CD4-positive, CD25-positive, alpha-beta regulatory T cell (primary cell): ENCODE measurements around the gene EIF4G3. TPM values are rescaled to one million over a fixed set of nuclear protein-coding genes. Genes with fewer than 3 reads are reported as not detected.

Experiments
- ATAC-seq, 2 donors: fragments of 150-1000 bp; cut with Tn5 transposase; one replicate each; pipeline ENCODE4 v1.10.0; 2021; ENCODE audit warnings: low read depth in 2 of 2, moderate number of reproducible peaks in 2 of 2, moderate library complexity in 1 of 2
- DNase-seq, 3 donors: peaks; one replicate each; pipeline versions ENCODE4 v3.0.0 to v3.0.0-alpha.2; 2012 to 2022; ENCODE audit warnings: mixed read lengths in 1 of 3
- H3K27ac ChIP-seq: one replicate; pipeline ENCODE4 v1.7.0; 2013; ENCODE audit warnings: mild to moderate bottlenecking, low read length; ENCODE audit not compliant: insufficient read depth, poor library complexity, severe bottlenecking
- H3K27me3 ChIP-seq: one replicate; pipeline ENCODE4 v1.7.0; 2013; ENCODE audit warnings: low read length; ENCODE audit not compliant: control insufficient read depth, insufficient read depth
- H3K36me3 ChIP-seq: one replicate; pipeline ENCODE4 v1.7.0; 2013; ENCODE audit warnings: mild to moderate bottlenecking, low read length, moderate library complexity; ENCODE audit not compliant: control insufficient read depth, insufficient read depth
- H3K4me1 ChIP-seq: 2 replicates; pipeline ENCODE4 v1.7.0; 2013; ENCODE audit warnings: mild to moderate bottlenecking, low read length; ENCODE audit not compliant: insufficient read depth, control insufficient read depth, poor library complexity, severe bottlenecking
- H3K4me3 ChIP-seq: one replicate; pipeline ENCODE4 v1.7.0; 2013; ENCODE audit warnings: low read depth, mild to moderate bottlenecking, low read length, moderate library complexity
- H3K9me3 ChIP-seq, 2 experiments: 1 replicate in 1 of 2; 2 replicates in 1 of 2; pipeline ENCODE4 v1.7.0; 2013; ENCODE audit warnings: low read length in 2 of 2, mild to moderate bottlenecking in 1 of 2, moderate library complexity in 1 of 2; ENCODE audit not compliant: control insufficient read depth in 2 of 2
- H3K27ac Mint-ChIP-seq, 3 donors: one replicate each; pipeline ENCODE4 v1.8.0; 2020 to 2022; ENCODE audit warnings: mild to moderate bottlenecking in 3 of 3, mixed read lengths in 3 of 3, moderate library complexity in 2 of 3
- H3K27me3 Mint-ChIP-seq: one replicate; pipeline ENCODE4 v1.8.0; 2022; ENCODE audit warnings: mild to moderate bottlenecking, mixed read lengths
- H3K36me3 Mint-ChIP-seq: one replicate; pipeline ENCODE4 v1.8.0; 2020; ENCODE audit warnings: mixed read lengths
- H3K4me1 Mint-ChIP-seq, 4 donors: one replicate each; pipeline ENCODE4 v1.8.0; 2020 to 2022; ENCODE audit warnings: mixed read lengths in 4 of 4, mild to moderate bottlenecking in 1 of 4
- H3K4me3 Mint-ChIP-seq, 4 donors: one replicate each; pipeline ENCODE4 v1.8.0; 2020 to 2022; ENCODE audit warnings: mild to moderate bottlenecking in 4 of 4, mixed read lengths in 4 of 4, moderate library complexity in 3 of 4
- H3K9me3 Mint-ChIP-seq, 7 donors: one replicate each; pipeline ENCODE4 v1.8.0; 2020 to 2022; ENCODE audit warnings: mixed read lengths in 7 of 7, mild to moderate bottlenecking in 3 of 7, moderate library complexity in 2 of 7
- polyA plus RNA-seq, 4 donors: library from polyadenylated mRNA; unstranded; fragments of 300-500 nt; fragmentation: Illumina TruSeq; gene quantifications; one replicate each; pipeline ENCODE4 v1.2.3, GENCODE V29; 2021
- total RNA-seq: library from RNA; stranded (reverse); gene quantifications from one replicate; pipeline ENCODE4 v1.2.3, GENCODE V29; 2022

The EIF4G3 gene
- total and polyA plus RNA-seq, 5 donors from 2014 or later = 2.5 to 34.4 (median 5.5) TPM

DNA sequence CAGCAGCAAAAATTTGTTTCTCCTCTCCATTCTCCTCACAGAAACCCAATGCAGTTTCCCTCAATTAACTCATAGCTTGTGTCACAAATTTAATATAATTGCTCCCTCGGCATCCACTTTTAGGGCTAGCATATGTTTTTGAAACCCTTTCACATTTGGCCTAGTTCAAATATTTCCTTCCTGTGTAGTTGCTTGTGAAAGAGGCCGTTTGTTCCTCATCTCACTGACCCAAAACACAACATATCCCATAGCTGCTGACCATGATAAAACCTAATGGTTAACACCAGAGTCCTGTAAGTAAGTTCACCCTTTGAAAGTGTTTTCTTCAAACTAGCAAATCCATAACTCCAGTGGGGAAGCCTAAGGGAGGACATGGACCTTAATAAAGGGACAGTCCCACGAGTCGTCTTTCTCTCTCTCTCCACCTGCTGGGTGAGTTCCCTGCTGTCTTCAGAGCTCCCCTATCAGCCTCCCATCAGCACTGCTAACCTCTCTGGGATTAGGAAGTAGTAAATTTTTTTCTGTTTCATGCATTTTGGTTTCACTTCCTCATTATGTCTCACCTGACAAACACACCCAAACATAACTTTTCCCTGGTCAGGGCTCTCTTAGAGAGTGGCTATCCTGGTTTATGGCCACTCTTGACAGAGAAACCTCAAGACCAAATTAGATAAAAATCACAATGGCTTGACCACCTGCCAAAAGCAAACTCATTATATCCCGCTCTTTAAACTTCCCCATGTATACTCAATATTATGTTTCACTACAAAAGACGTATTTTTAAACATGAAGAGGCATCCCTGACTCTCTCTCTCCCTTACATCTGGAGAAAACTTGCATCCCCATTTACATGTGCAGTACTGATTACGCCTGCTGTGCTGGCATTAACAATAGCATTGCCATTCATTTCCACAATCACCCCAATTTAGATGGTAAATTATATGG is 211.9 kb downstream of the EIF4G3 start:
- DNase-seq = no peak
- Histone ChIP-seq H3K27me3 (no peaks in the 10 kb centered on the region), H3K4me3 (no peak overlapping the region), H3K4me1 (no peaks in the 10 kb centered on the region), H3K36me3 (peaks cover 10% of the 10 kb centered on the region), H3K9me3 (no peaks in the 10 kb centered on the region), H3K27ac (no peak overlapping the region)
- peaks cover 2 to 11% (median 9%) of the 10 kb centered on the region in 4 donors for H3K4me1 Mint-ChIP-seq
- peaks cover 0 to under 1% (median 0%) of the 10 kb centered on the region in 7 donors for H3K9me3 Mint-ChIP-seq
- H3K36me3 Mint-ChIP-seq = peaks cover 18% of the 10 kb centered on the region
- H3K27ac Mint-ChIP-seq = peak overlapping the region in 1 of 3 donors; percentile 8
- no peak for ATAC-seq
- H3K4me3 Mint-ChIP-seq = no peak overlapping the region
- H3K27me3 Mint-ChIP-seq = no peaks in the 10 kb centered on the region

- no peaks in the 10 kb centered on the region for H3K9me3 ChIP-seq
- Mint-ChIP-seq H3K36me3 (peaks cover 12% of the 10 kb centered on the region), H3K27me3 (no peaks in the 10 kb centered on the region), H3K9me3 (peaks cover 0 to 3% (median 0%) of the 10 kb centered on the region in 7 donors), H3K4me3 (no peak overlapping the region), H3K27ac (no peak overlapping the region), H3K4me1 (peaks cover 2 to 13% (median 10%) of the 10 kb centered on the region in 4 donors)
- H3K4me3 ChIP-seq = no peak overlapping the region
- DNase-seq (no peak), ATAC-seq (no peak)
- peaks cover 2% of the 10 kb centered on the region for H3K36me3 ChIP-seq
- no peak overlapping the region for H3K27ac ChIP-seq
- no peaks in the 10 kb centered on the region for H3K27me3 ChIP-seq
- H3K4me1 ChIP-seq = no peaks in the 10 kb centered on the region
These were observed 214.0 kb downstream of the EIF4G3 start for GRCh38 chr1:20962576-20963258.

DNA sequence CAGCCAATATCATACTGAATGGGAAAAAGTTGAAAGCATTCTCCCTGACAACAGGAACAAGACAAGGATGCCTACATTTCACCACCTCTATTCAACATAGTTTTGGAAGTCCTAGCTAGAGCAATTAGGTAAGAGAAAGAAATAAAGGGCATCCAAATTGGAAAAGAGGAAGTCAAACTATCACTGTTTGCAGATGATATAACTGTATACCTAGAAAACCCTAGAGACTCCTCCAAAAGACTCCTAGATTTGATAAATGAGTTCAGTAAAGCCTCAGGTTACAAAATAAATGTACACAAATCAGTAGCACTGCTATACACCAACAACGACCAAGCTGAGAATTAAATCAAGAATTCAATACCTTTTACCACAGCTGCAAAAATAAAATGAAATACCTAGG is 218.3 kb downstream of the EIF4G3 start:
- H3K9me3 Mint-ChIP-seq = peaks cover 0 to 3% (median 0%) of the 10 kb centered on the region in 7 donors

DNA sequence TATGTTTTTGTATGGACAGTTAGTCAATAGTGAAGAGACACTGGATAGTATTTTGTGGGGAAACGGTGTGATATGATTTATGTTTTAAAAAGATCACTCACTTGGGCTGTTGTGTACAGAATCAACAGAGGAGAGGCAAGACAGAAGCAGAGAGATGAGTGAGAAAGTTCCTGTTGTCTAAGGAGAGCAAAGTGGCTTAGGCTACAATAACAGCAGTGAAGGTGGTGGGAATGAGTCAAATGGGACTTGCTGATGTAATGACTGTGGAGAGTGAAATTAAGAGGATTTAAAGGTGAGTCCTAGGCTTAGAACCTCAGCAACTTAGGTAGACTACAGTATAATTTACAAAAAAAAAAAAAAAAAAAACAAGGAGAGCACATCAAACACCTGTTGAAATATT is 220.4 kb downstream of the EIF4G3 start:
- H3K27me3 ChIP-seq = no peaks in the 10 kb centered on the region
- peaks cover 2% of the 10 kb centered on the region for H3K36me3 ChIP-seq
- H3K4me1 ChIP-seq = no peaks in the 10 kb centered on the region
- no peaks in the 10 kb centered on the region for H3K9me3 ChIP-seq
- peaks cover 0 to 6% (median 2%) of the 10 kb centered on the region in 4 donors for H3K4me1 Mint-ChIP-seq
- no peak overlapping the region for H3K27ac Mint-ChIP-seq
- H3K27ac ChIP-seq = no peak overlapping the region
- ATAC-seq (no peak), DNase-seq (no peak)
- no peak overlapping the region for H3K4me3 Mint-ChIP-seq
- H3K9me3 Mint-ChIP-seq = peaks cover 0 to 3% (median 0%) of the 10 kb centered on the region in 7 donors
- no peak overlapping the region for H3K4me3 ChIP-seq
- no peaks in the 10 kb centered on the region for H3K27me3 Mint-ChIP-seq
- peaks cover 14% of the 10 kb centered on the region for H3K36me3 Mint-ChIP-seq

More for the DNA sequence above, 218.3 kb downstream of the EIF4G3 start:
- peaks cover 2% of the 10 kb centered on the region for H3K36me3 ChIP-seq
- Mint-ChIP-seq H3K4me3 (no peak overlapping the region), H3K4me1 (peaks cover 0 to 6% (median 2%) of the 10 kb centered on the region in 4 donors), H3K36me3 (peaks cover 14% of the 10 kb centered on the region), H3K27me3 (no peaks in the 10 kb centered on the region), H3K27ac (no peak overlapping the region)
- H3K9me3 ChIP-seq = no peaks in the 10 kb centered on the region
- no peak overlapping the region for H3K27ac ChIP-seq
- no peak overlapping the region for H3K4me3 ChIP-seq
- no peaks in the 10 kb centered on the region for H3K4me1 ChIP-seq
- H3K27me3 ChIP-seq = no peaks in the 10 kb centered on the region
- ATAC-seq (no peak), DNase-seq (no peak)

- no peak overlapping the region for H3K4me3 ChIP-seq
- Mint-ChIP-seq H3K9me3 (no peaks in the 10 kb centered on the region), H3K4me1 (no peaks in the 10 kb centered on the region), H3K27me3 (no peaks in the 10 kb centered on the region), H3K27ac (no peak overlapping the region), H3K36me3 (peaks cover 42% of the 10 kb centered on the region), H3K4me3 (no peak overlapping the region)
- no peaks in the 10 kb centered on the region for H3K36me3 ChIP-seq
- ATAC-seq (no peak), DNase-seq (no peak)
- no peaks in the 10 kb centered on the region for H3K4me1 ChIP-seq
- H3K27ac ChIP-seq = no peak overlapping the region
- H3K27me3 ChIP-seq = no peaks in the 10 kb centered on the region
- H3K9me3 ChIP-seq = no peaks in the 10 kb centered on the region
These were observed 226.0 kb downstream of the EIF4G3 start for GRCh38 chr1:20950679-20951078.

DNA sequence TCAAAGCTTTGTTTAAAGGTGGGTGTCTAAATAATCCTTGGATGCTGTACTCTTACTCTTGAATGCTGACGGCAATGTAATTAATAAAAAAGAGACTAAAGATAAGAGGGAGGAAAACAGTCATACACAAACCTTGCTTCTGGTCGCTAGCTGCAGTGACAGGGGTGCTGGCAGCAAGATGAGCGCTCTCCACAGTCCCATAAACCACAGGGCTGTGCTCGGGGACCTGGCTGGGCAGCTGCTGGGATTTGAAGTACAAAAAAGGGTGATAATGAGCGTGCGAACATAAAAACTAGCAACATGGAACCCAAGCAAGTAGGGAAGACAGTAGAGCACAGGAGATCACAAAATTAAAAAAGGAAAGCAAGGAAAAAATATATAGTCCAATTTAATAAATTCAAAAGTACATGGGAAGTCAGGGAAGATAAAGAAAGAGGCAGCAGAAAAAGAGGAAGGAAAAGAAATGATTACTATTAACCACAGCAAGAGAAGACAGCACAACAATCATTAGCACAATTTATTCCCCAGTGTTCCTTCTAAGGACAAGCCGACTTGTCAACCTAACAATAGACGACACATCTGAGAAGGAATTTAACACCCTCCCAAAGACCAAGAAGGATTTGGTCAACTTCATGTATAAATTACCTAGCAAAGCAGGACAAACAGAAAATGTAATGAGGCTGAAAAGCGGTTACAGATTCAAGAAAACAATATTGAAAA is 226.7 kb downstream of the EIF4G3 start:
- no peak overlapping the region for H3K27ac ChIP-seq
- H3K4me3 Mint-ChIP-seq = no peak overlapping the region
- no peak overlapping the region for H3K4me3 ChIP-seq
- no peaks in the 10 kb centered on the region for H3K27me3 ChIP-seq
- DNase-seq (no peak), ATAC-seq (no peak)
- no peaks in the 10 kb centered on the region for H3K27me3 Mint-ChIP-seq
- H3K36me3 Mint-ChIP-seq = peaks cover 39% of the 10 kb centered on the region
- H3K9me3 Mint-ChIP-seq = no peaks in the 10 kb centered on the region
- H3K4me1 Mint-ChIP-seq = no peaks in the 10 kb centered on the region
- no peaks in the 10 kb centered on the region for H3K4me1 ChIP-seq
- no peak overlapping the region for H3K27ac Mint-ChIP-seq
- no peaks in the 10 kb centered on the region for H3K9me3 ChIP-seq
- no peaks in the 10 kb centered on the region for H3K36me3 ChIP-seq

GRCh38 chr1:20948101-20948500 is 228.6 kb downstream of the EIF4G3 start:
- Histone ChIP-seq H3K9me3 (no peaks in the 10 kb centered on the region), H3K4me3 (no peak overlapping the region), H3K27me3 (no peaks in the 10 kb centered on the region), H3K36me3 (no peaks in the 10 kb centered on the region), H3K27ac (no peak overlapping the region), H3K4me1 (no peaks in the 10 kb centered on the region)
- ATAC-seq (no peak), DNase-seq (no peak)
- Mint-ChIP-seq H3K4me1 (no peaks in the 10 kb centered on the region), H3K4me3 (no peak overlapping the region), H3K27me3 (no peaks in the 10 kb centered on the region), H3K9me3 (no peaks in the 10 kb centered on the region), H3K27ac (no peak overlapping the region), H3K36me3 (peaks cover 34% of the 10 kb centered on the region)
